SK-N-DZ (cell line): Measurements from ENCODE around the gene ANP32E.
"Not testable (repeated sequence)": the region's sequence is repeated elsewhere in the genome, so short reads cannot be mapped to it uniquely, and the experiment has no call there.

Source experiments
- DNase-seq: peaks from one replicate; pipeline ENCODE4 v3.0.0-alpha.2; 2015; ENCODE audit warnings: low spot score

The ANP32E gene

GRCh38 chr1:150257624-150258585, 22.0 kb upstream of the ANP32E start, which contains the start of gene CA14:
TSS of gene CA14 (plus strand) at chr1:150257774. CDS start at chr1:150258129, 355 bp downstream.
- DNase-seq: peak; percentile 85

GRCh38 chr1:150256554-150257341, 20.8 kb upstream of the ANP32E start:
- peak; percentile 89 for DNase-seq

GRCh38 chr1:150256198-150256553, 20.3 kb upstream of the ANP32E start:
- DNase-seq: no peak

- no peak for DNase-seq
These were observed 14.0 kb upstream of the ANP32E start for GRCh38 chr1:150249936-150250335.

GRCh38 chr1:150243003-150243402, 7.1 kb upstream of the ANP32E start:
- DNase-seq: no peak

GRCh38 chr1:150237746-150238145, 1.8 kb upstream of the ANP32E start:
- DNase-seq: no peak

GRCh38 chr1:150237176-150237575, 1.3 kb upstream of the ANP32E start:
- DNase-seq: not testable (repeated sequence)

GRCh38 chr1:150236614-150237100, 745 bp upstream of the ANP32E start:
- DNase-seq: no peak

- DNase-seq: no peak
These were observed 539 bp downstream of the ANP32E start for GRCh38 chr1:150235294-150235851.

GRCh38 chr1:150234566-150235293, 1.2 kb downstream of the ANP32E start:
- peak; percentile 76 for DNase-seq

- DNase-seq: no peak
These were observed 1.7 kb downstream of the ANP32E start for GRCh38 chr1:150234309-150234565.

GRCh38 chr1:150233359-150234308, 2.3 kb downstream of the ANP32E start:
- no peak for DNase-seq

- DNase-seq: not testable (repeated sequence)
These were observed 3.0 kb downstream of the ANP32E start for GRCh38 chr1:150232921-150233320.

- not testable (repeated sequence) for DNase-seq
These were observed 7.7 kb downstream of the ANP32E start for GRCh38 chr1:150228246-150228645.

- DNase-seq: no peak
These were observed 8.7 kb downstream of the ANP32E start for GRCh38 chr1:150227228-150227627.

GRCh38 chr1:150226486-150226885, 9.4 kb downstream of the ANP32E start:
- DNase-seq: no peak

- DNase-seq: no peak
These were observed 10.4 kb downstream of the ANP32E start for GRCh38 chr1:150225546-150225945.

- DNase-seq: no peak
These were observed 10.9 kb downstream of the ANP32E start for GRCh38 chr1:150224983-150225382.

GRCh38 chr1:150221552-150221951, 14.4 kb downstream of the ANP32E start:
- DNase-seq: no peak

- DNase-seq: not testable (repeated sequence)
These were observed 20.1 kb downstream of the ANP32E start for GRCh38 chr1:150215855-150216254.
